WTC11 (cell line): ENCODE results near the gene SEBOX. TPM values are rescaled to one million over a fixed set of nuclear protein-coding genes. Genes with fewer than 3 reads are reported as not detected.

Experiments used
- ATAC-seq: fragments of 200-7000 bp; cut with Tn5 transposase; 2 replicates; pipeline ENCODE4 v1.10.0; 2021; ENCODE audit warnings: mild to moderate bottlenecking, moderate library complexity
- CTCF ChIA-PET: fragments of 300-600 bp; sonication (Branson Sonifier 250); formaldehyde crosslinking; loops from one replicate; lab custom pipeline; 2021; ENCODE audit warnings: antibody characterized with exemption; lab: Charles Lee
- POLR2A ChIA-PET: fragments of 350-600 bp; sonication (Branson Sonifier 250); formaldehyde crosslinking; loops from one replicate; lab custom pipeline; 2021; ENCODE audit warnings: antibody characterized with exemption; lab: Charles Lee
- DNase-seq: peaks from one replicate; pipeline ENCODE4 v3.0.0; 2021; ENCODE audit warnings: low spot score
- H3K27ac Mint-ChIP-seq: 2 replicates; pipeline ENCODE4 v1.8.0; 2021; ENCODE audit warnings: mixed read lengths
- H3K27me3 Mint-ChIP-seq: 2 replicates; pipeline ENCODE4 v1.8.0; 2021; ENCODE audit warnings: low read depth, mild to moderate bottlenecking, moderate library complexity, mixed read lengths
- H3K36me3 Mint-ChIP-seq: 2 replicates; pipeline ENCODE4 v1.8.0; 2021; ENCODE audit warnings: mixed read lengths
- H3K4me1 Mint-ChIP-seq: 2 replicates; pipeline ENCODE4 v1.8.0; 2022; ENCODE audit warnings: mixed read lengths
- H3K4me3 Mint-ChIP-seq: 2 replicates; pipeline ENCODE4 v1.8.0; 2021; ENCODE audit warnings: mild to moderate bottlenecking, moderate library complexity, mixed read lengths
- H3K9me3 Mint-ChIP-seq: 2 replicates; pipeline ENCODE4 v1.8.0; 2021; ENCODE audit warnings: mixed read lengths
- AFF4 ChIP-seq: sonication (generic); formaldehyde crosslinking; IDR thresholded peaks from 2 replicates; pipeline ENCODE4 v1.8.1; 2023; ENCODE audit warnings: mild to moderate bottlenecking, missing genetic modification reagents, borderline replicate concordance
- FOXK1 ChIP-seq: sonication (generic); formaldehyde crosslinking; IDR thresholded peaks from 2 replicates; pipeline ENCODE4 v1.8.0; 2022; ENCODE audit warnings: mild to moderate bottlenecking, moderate library complexity, missing genetic modification reagents
- FOXP1 ChIP-seq: sonication (generic); formaldehyde crosslinking; IDR thresholded peaks from 2 replicates; pipeline ENCODE4 v1.8.0; 2022; ENCODE audit warnings: missing genetic modification reagents, mild to moderate bottlenecking, moderate library complexity, borderline replicate concordance
- HMGA2 ChIP-seq: fragments of 250-450 bp; sonication (Bioruptor Pico); IDR thresholded peaks from 2 replicates; pipeline ENCODE4 v1.4.0; 2021; ENCODE audit warnings: mild to moderate bottlenecking, moderate library complexity
- JAZF1 ChIP-seq: fragments of 250-450 bp; sonication (Bioruptor Pico); IDR thresholded peaks from 2 replicates; pipeline ENCODE4 v1.9.0; 2021; ENCODE audit warnings: moderate library complexity, mild to moderate bottlenecking, inconsistent platforms
- RORB ChIP-seq: fragments of 250-450 bp; sonication (Bioruptor Pico); IDR thresholded peaks from 2 replicates; pipeline ENCODE4 v1.9.0; 2021; ENCODE audit warnings: mild to moderate bottlenecking
- SP1 ChIP-seq: sonication (generic); formaldehyde crosslinking; conservative IDR thresholded peaks from 2 replicates; pipeline ENCODE4 v1.8.1; 2022; ENCODE audit warnings: missing genetic modification reagents
- ZBTB21 ChIP-seq: sonication (generic); formaldehyde crosslinking; IDR thresholded peaks from 2 replicates; pipeline ENCODE4 v1.8.1; 2023; ENCODE audit warnings: mild to moderate bottlenecking, missing genetic modification reagents, borderline replicate concordance
- ZNF138 ChIP-seq: sonication (generic); formaldehyde crosslinking; conservative IDR thresholded peaks from 2 replicates; pipeline ENCODE4 v1.8.1; 2022; ENCODE audit warnings: mild to moderate bottlenecking, moderate library complexity, missing genetic modification reagents
- ZNF281 ChIP-seq: sonication (generic); formaldehyde crosslinking; IDR thresholded peaks from 2 replicates; pipeline ENCODE4 v1.8.0; 2023; ENCODE audit warnings: mild to moderate bottlenecking, missing genetic modification reagents
- total RNA-seq: library from RNA; stranded (reverse); gene quantifications from 3 replicates; pipeline ENCODE4 v1.2.3, GENCODE V29; 2021
- TF ChIP-seq, protein P1 (sequence below): sonication (generic); formaldehyde crosslinking; IDR thresholded peaks from 2 replicates; pipeline ENCODE4 v1.8.1; 2022; ENCODE audit warnings: low read depth, mild to moderate bottlenecking, moderate library complexity, missing genetic modification reagents, borderline replicate concordance
- TF ChIP-seq, protein P2 (sequence below): sonication (generic); formaldehyde crosslinking; IDR thresholded peaks from 2 replicates; pipeline ENCODE4 v1.8.0; 2023; ENCODE audit warnings: missing genetic modification reagents, mild to moderate bottlenecking, borderline replicate concordance
- TF ChIP-seq, protein P3 (sequence below): sonication (generic); formaldehyde crosslinking; IDR thresholded peaks from 2 replicates; pipeline ENCODE4 v1.8.0; 2022; ENCODE audit warnings: mild to moderate bottlenecking, missing genetic modification reagents

Gene SEBOX
- total RNA-seq, 1 experiment from 2014 or later, result not detected

DNA sequence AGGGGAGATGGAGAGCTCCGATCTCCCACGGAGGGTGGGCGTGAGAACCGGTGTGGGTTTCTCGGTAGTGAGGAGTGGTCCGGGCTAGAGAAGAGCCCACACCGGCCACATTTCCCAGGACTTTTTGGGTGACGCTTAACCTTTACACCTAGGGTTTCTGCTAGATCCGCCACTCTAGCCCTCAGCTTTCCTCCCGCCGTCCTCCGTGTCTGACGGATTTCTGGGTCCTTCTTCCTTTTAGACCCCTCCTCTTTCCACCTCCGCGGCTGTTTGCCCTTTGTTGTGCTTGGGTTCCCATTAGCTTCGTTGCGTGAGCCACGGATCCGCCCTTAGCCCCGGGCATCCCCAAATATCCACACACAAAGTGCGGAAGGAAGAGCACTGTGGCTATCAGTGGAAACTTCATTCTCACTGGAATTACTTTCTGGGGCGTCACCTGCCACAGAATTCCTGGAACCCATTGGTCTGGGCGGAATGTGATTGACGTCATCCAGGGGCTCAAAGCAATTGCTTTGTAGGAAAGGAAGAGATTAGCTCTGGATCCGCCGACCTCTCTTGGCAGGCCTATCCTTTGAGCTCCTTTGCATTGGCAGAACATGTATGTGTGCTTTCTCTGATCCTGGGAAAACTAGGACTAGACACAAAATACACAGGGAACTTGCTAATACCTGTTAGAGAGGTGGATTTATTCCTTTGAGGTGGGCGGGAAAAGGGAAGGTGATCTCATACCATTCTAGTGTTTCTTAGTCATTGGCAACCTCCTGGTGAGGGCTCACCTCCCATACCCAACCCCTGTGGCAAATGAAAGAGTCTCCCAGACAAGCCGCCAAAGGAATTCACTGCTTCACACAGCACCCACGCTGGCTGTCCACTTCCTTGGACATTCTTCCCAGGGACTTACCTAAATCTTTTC is 28.8 kb downstream of the SEBOX start (continued):
- TF ChIP-seq RORB (CRISPR knock-in tag) (no peak), AFF4 (no peak), ZNF281 (CRISPR knock-in tag) (no peak), HMGA2 (CRISPR knock-in tag) (no peak), SP1 (CRISPR knock-in tag) (no peak)
- TF ChIP-seq, protein P1, sequence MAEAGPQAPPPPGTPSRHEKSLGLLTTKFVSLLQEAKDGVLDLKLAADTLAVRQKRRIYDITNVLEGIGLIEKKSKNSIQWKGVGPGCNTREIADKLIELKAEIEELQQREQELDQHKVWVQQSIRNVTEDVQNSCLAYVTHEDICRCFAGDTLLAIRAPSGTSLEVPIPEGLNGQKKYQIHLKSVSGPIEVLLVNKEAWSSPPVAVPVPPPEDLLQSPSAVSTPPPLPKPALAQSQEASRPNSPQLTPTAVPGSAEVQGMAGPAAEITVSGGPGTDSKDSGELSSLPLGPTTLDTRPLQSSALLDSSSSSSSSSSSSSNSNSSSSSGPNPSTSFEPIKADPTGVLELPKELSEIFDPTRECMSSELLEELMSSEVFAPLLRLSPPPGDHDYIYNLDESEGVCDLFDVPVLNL (CRISPR knock-in tag), result no peak

DNA sequence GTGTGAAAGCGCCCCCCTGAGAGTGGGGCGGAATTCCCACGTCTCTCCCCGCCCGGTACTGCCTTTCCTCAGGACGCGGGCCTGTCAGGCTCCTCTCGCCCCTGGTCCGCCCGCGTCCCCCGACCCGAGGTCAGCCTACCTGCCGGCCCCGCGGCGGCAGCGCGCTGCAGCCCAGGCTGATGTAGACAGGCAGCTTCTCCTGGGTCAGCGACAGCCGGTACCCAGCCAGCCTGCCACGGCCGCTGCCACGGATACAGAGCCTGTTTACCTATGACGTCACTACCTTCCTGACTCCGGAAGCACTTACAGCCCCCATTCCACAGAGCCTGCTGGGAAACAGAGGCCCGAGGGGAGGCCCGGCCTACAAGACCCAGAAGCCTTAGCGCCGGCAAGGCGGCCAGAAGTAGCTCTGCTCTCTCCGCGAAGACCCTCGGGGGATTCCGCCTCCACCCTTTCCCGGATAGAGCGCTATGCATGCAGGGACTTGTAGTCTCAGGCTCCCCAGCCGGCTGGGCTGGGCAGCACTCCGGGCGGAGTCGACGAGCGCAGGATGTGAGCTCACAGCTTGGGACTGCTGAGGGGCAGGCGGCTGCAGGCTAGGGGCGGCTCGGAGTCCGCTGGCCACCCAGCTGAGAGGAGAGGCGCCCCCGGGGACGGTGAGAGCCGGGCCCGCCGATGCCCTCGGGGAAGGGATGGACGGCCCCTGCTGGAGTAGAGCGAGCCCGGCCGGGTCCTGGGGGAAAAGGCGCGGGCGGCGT is 29.6 kb downstream of the SEBOX start, which contains the start of the genes IFT20 and TNFAIP1:
IFT20 (minus strand) TSS at position 272 of the 758 bp plus-strand sequence. CDS start 3,487 bp downstream, outside the sequence.
TNFAIP1 (plus strand) TSS at position 561 of the 758 bp plus-strand sequence. CDS start 3,761 bp downstream, outside the sequence.
- peak; percentile 97 for ATAC-seq
- CTCF ChIA-PET, result interaction anchor here (0.7 to 3.6 kb wide), 17 partner anchors 10 to 618 kb away, joined by 3 to 26 read pairs (median 9); partner anchors contain the start of genes BLTP2, LYRM9, POLDIP2 and SARM1
- Mint-ChIP-seq H3K4me3 (peak within 1 kb of the TSS; percentile 99), H3K4me1 (peaks cover 20% of the 10 kb centered on the region), H3K9me3 (no peaks in the 10 kb centered on the region), H3K27me3 (no peaks in the 10 kb centered on the region), H3K27ac (peak within 1 kb of the TSS; percentile 99), H3K36me3 (no peaks in the 10 kb centered on the region; the same call in 1 of the 2 replicates)
- peak; percentile 99 for DNase-seq
- POLR2A ChIA-PET, result interaction anchor here (0.6 to 2.5 kb wide), 12 partner anchors 8 to 312 kb away, joined by 3 to 17 read pairs (median 4); partner anchors contain the start of genes POLDIP2 and TMEM97
- TF ChIP-seq ZNF281 (CRISPR knock-in tag) (0 out of 2 replicates have a peak, but pooled peaks have one; percentile 6), FOXP1 (CRISPR knock-in tag) (peak; percentile 65; the same call in 1 of the 2 replicates), FOXK1 (CRISPR knock-in tag) (peak; percentile 100), ZNF138 (CRISPR knock-in tag) (no peak), ZBTB21 (peak; percentile 98), JAZF1 (no peak), SP1 (CRISPR knock-in tag) (peak; percentile 78; the same call in 1 of the 2 replicates)
- TF ChIP-seq, protein P2, sequence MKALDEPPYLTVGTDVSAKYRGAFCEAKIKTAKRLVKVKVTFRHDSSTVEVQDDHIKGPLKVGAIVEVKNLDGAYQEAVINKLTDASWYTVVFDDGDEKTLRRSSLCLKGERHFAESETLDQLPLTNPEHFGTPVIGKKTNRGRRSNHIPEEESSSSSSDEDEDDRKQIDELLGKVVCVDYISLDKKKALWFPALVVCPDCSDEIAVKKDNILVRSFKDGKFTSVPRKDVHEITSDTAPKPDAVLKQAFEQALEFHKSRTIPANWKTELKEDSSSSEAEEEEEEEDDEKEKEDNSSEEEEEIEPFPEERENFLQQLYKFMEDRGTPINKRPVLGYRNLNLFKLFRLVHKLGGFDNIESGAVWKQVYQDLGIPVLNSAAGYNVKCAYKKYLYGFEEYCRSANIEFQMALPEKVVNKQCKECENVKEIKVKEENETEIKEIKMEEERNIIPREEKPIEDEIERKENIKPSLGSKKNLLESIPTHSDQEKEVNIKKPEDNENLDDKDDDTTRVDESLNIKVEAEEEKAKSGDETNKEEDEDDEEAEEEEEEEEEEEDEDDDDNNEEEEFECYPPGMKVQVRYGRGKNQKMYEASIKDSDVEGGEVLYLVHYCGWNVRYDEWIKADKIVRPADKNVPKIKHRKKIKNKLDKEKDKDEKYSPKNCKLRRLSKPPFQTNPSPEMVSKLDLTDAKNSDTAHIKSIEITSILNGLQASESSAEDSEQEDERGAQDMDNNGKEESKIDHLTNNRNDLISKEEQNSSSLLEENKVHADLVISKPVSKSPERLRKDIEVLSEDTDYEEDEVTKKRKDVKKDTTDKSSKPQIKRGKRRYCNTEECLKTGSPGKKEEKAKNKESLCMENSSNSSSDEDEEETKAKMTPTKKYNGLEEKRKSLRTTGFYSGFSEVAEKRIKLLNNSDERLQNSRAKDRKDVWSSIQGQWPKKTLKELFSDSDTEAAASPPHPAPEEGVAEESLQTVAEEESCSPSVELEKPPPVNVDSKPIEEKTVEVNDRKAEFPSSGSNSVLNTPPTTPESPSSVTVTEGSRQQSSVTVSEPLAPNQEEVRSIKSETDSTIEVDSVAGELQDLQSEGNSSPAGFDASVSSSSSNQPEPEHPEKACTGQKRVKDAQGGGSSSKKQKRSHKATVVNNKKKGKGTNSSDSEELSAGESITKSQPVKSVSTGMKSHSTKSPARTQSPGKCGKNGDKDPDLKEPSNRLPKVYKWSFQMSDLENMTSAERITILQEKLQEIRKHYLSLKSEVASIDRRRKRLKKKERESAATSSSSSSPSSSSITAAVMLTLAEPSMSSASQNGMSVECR, result 0 out of 2 replicates have a peak, but pooled peaks have one; percentile 37
- TF ChIP-seq, protein P3, sequence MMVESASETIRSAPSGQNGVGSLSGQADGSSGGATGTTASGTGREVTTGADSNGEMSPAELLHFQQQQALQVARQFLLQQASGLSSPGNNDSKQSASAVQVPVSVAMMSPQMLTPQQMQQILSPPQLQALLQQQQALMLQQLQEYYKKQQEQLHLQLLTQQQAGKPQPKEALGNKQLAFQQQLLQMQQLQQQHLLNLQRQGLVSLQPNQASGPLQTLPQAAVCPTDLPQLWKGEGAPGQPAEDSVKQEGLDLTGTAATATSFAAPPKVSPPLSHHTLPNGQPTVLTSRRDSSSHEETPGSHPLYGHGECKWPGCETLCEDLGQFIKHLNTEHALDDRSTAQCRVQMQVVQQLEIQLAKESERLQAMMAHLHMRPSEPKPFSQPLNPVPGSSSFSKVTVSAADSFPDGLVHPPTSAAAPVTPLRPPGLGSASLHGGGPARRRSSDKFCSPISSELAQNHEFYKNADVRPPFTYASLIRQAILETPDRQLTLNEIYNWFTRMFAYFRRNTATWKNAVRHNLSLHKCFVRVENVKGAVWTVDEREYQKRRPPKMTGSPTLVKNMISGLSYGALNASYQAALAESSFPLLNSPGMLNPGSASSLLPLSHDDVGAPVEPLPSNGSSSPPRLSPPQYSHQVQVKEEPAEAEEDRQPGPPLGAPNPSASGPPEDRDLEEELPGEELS (CRISPR knock-in tag), result peak; percentile 77; the same call in 1 of the 2 replicates
